SK-N-SH treated with all-trans-retinoic acid at 6 μM for 48 hours (cell line): Measurements from ENCODE around the gene NDOR1.

Source experiments
- ATAC-seq: fragments of 200-7000 bp; cut with Tn5 transposase; 3 replicates; pipeline ENCODE4 v1.9.1; 2020; ENCODE audit warnings: mild to moderate bottlenecking, moderate library complexity
- BACH2 ChIP-seq: fragments of 250-450 bp; sonication (Bioruptor Pico); IDR thresholded peaks from 2 replicates; pipeline ENCODE4 v1.9.0; 2021; ENCODE audit warnings: mild to moderate bottlenecking, borderline replicate concordance
- OSR1 ChIP-seq: fragments of 250-450 bp; sonication (Bioruptor Pico); IDR thresholded peaks from 2 replicates; pipeline ENCODE4 v1.8.0; 2022; ENCODE audit warnings: moderate library complexity, mild to moderate bottlenecking, inconsistent platforms
- PPARA ChIP-seq: fragments of 250-450 bp; sonication (Bioruptor Pico); IDR thresholded peaks from 2 replicates; pipeline ENCODE4 v1.5.0; 2020; ENCODE audit warnings: mild to moderate bottlenecking, borderline replicate concordance
- RARB ChIP-seq: fragments of 250-450 bp; sonication (Bioruptor Pico); IDR thresholded peaks from 2 replicates; pipeline ENCODE4 v1.8.0; 2021; ENCODE audit warnings: mild to moderate bottlenecking, moderate library complexity
- TCF4 ChIP-seq: fragments of 250-450 bp; sonication (Bioruptor Pico); IDR thresholded peaks from 2 replicates; pipeline ENCODE4 v1.8.0; 2021; ENCODE audit warnings: mild to moderate bottlenecking, moderate library complexity, borderline replicate concordance
- TOX ChIP-seq: fragments of 250-450 bp; sonication (Bioruptor Pico); IDR thresholded peaks from 2 replicates; pipeline ENCODE4 v1.8.0; 2021; ENCODE audit warnings: mild to moderate bottlenecking, moderate library complexity, borderline replicate concordance
- ZC3H10 ChIP-seq: fragments of 250-450 bp; sonication (Bioruptor Pico); IDR thresholded peaks from 2 replicates; pipeline ENCODE4 v1.5.1; 2021; ENCODE audit warnings: mild to moderate bottlenecking, moderate library complexity
- ZFP3 ChIP-seq: fragments of 250-450 bp; sonication (Bioruptor Pico); IDR thresholded peaks from 2 replicates; pipeline ENCODE4 v1.5.0; 2020; ENCODE audit warnings: mild to moderate bottlenecking, moderate library complexity
- ZNF70 ChIP-seq: fragments of 450-650 bp; formaldehyde crosslinking; IDR thresholded peaks from 2 replicates; pipeline ENCODE4 v1.5.0; 2020; ENCODE audit warnings: mild to moderate bottlenecking, moderate library complexity
- ZNF8 ChIP-seq: fragments of 450-650 bp; formaldehyde crosslinking; IDR thresholded peaks from 2 replicates; pipeline ENCODE4 v1.5.0; 2020; ENCODE audit warnings: mild to moderate bottlenecking, moderate library complexity
- TF ChIP-seq, protein P1 (sequence below): fragments of 250-450 bp; sonication (Bioruptor Pico); IDR thresholded peaks from 2 replicates; pipeline ENCODE4 v1.8.0; 2021; ENCODE audit warnings: low read depth, mild to moderate bottlenecking, moderate library complexity, borderline replicate concordance
- TF ChIP-seq, protein P2 (sequence below): fragments of 250-450 bp; sonication (Bioruptor Pico); IDR thresholded peaks from 2 replicates; pipeline ENCODE4 v1.5.1; 2020; ENCODE audit warnings: low read depth, mild to moderate bottlenecking, moderate library complexity
- TF ChIP-seq, protein P3 (sequence below): fragments of 250-450 bp; sonication (Bioruptor Pico); IDR thresholded peaks from 2 replicates; pipeline ENCODE4 v1.8.0; 2020; ENCODE audit warnings: mild to moderate bottlenecking, moderate library complexity, borderline replicate concordance
- TF ChIP-seq, protein P4 (sequence below): fragments of 250-450 bp; sonication (Bioruptor Pico); IDR thresholded peaks from 2 replicates; pipeline ENCODE4 v1.5.0; 2020; ENCODE audit warnings: mild to moderate bottlenecking, moderate library complexity

The NDOR1 gene

DNA sequence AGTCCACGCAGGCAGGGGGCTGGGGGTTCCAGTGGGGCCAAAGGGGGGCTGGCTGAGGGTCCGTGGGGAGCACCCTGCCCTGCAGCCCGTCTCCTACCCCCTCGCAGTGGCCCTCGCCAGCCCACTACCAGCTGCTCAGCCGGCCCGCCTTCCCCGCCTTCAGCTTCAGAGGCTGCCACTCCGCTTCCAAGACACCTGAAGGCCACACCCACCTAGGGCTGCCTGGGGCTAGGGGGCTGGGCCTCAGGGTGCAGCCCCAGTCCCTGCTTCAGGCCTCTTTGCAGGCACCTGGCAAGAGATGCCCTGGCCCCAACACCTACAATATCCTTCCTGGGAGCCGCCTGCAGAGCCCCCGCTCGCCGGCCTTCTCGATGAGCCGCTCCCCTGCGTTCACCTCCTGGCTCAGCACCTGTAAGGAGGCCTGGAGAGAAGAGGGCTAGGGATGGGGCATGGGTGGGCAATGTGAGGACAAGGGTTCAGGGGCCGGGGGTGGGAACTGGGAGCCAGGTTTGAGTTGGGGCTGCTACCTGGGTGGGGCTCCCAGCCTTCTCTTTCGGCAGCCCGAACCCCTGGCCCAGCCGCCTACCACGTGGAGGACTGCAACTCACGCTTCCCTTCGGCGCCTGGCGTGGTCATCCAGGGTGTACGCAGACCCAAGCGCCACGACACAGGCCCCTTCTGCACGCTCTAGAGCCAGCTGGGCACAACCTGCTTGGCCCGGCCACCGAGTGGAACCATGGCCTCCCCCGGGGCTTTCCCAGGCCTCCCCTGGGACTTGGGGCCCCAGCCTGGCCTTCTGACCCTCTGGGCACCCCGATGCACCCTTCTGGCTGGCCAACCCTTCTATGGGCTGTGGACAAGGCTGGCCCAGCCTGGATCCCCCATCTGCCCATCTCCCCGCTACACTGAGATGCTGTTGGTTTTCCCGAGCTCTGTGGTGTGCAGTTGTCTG, 47.3 kb downstream of the NDOR1 start:
- ATAC-seq = no peak
- TF ChIP-seq, protein P1, sequence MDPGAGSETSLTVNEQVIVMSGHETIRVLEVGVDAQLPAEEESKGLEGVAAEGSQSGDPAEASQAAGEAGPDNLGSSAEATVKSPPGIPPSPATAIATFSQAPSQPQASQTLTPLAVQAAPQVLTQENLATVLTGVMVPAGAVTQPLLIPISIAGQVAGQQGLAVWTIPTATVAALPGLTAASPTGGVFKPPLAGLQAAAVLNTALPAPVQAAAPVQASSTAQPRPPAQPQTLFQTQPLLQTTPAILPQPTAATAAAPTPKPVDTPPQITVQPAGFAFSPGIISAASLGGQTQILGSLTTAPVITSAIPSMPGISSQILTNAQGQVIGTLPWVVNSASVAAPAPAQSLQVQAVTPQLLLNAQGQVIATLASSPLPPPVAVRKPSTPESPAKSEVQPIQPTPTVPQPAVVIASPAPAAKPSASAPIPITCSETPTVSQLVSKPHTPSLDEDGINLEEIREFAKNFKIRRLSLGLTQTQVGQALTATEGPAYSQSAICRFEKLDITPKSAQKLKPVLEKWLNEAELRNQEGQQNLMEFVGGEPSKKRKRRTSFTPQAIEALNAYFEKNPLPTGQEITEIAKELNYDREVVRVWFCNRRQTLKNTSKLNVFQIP (CRISPR knock-in tag) = no peak
- TF ChIP-seq TOX (CRISPR knock-in tag) (no peak), PPARA (CRISPR knock-in tag) (no peak), ZNF8 (no peak), ZNF70 (no peak), ZFP3 (CRISPR knock-in tag) (no peak), BACH2 (CRISPR knock-in tag) (no peak), OSR1 (CRISPR knock-in tag) (no peak), TCF4 (no peak), ZC3H10 (CRISPR knock-in tag) (no peak), RARB (CRISPR knock-in tag) (no peak)
- TF ChIP-seq, protein P2, sequence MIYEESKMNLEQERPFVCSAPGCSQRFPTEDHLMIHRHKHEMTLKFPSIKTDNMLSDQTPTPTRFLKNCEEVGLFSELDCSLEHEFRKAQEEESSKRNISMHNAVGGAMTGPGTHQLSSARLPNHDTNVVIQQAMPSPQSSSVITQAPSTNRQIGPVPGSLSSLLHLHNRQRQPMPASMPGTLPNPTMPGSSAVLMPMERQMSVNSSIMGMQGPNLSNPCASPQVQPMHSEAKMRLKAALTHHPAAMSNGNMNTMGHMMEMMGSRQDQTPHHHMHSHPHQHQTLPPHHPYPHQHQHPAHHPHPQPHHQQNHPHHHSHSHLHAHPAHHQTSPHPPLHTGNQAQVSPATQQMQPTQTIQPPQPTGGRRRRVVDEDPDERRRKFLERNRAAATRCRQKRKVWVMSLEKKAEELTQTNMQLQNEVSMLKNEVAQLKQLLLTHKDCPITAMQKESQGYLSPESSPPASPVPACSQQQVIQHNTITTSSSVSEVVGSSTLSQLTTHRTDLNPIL (CRISPR knock-in tag) = no peak
- TF ChIP-seq, protein P3, sequence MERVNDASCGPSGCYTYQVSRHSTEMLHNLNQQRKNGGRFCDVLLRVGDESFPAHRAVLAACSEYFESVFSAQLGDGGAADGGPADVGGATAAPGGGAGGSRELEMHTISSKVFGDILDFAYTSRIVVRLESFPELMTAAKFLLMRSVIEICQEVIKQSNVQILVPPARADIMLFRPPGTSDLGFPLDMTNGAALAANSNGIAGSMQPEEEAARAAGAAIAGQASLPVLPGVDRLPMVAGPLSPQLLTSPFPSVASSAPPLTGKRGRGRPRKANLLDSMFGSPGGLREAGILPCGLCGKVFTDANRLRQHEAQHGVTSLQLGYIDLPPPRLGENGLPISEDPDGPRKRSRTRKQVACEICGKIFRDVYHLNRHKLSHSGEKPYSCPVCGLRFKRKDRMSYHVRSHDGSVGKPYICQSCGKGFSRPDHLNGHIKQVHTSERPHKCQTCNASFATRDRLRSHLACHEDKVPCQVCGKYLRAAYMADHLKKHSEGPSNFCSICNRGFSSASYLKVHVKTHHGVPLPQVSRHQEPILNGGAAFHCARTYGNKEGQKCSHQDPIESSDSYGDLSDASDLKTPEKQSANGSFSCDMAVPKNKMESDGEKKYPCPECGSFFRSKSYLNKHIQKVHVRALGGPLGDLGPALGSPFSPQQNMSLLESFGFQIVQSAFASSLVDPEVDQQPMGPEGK (CRISPR knock-in tag) = no peak

DNA sequence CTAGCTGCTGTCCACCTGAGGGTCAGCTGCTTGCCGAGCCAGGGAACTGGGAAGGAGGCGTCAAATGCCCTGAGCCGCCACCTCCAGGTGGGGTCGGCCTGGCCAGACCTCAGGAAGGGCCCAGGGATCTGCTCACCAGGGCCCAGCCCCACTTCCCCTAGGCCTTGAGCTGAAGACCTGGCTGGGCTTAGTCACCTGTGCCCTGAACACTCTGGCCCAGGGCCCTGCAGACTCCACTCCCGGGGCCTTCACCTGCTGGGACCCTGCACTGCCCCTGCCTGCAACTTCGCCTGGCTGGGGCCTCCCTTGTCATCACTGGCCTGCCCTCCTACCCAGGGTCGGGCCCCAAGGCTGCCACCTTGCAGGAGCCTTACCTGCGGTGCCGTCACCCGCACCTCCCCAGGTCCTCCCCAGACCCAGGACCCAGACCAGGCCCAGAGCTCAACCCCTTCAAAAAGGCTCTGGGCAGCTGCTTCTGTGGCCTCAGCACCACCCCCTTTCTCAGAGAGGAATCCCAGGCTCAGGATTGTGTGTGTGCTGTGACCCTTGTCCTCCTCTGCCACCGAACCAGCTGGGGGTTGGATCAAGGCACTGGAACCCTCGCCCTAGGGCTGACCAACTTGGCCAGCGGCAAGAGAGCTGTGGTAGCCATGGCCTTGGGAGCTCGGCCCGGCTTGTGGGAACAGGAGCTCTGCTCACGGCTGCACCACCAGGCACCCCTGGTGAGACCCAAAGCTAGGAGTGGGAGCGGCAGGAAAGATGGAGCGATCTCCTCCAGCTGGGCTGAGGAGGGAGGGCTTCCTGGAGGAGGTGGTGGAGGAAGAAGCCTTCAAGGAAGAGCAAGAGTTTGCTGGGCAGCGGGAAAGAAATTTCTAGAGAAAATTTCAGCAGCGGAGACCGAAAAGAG, 48.5 kb downstream of the NDOR1 start:
- peak; percentile 97 for TF ChIP-seq ZFP3 (CRISPR knock-in tag)
- TF ChIP-seq, protein P4, sequence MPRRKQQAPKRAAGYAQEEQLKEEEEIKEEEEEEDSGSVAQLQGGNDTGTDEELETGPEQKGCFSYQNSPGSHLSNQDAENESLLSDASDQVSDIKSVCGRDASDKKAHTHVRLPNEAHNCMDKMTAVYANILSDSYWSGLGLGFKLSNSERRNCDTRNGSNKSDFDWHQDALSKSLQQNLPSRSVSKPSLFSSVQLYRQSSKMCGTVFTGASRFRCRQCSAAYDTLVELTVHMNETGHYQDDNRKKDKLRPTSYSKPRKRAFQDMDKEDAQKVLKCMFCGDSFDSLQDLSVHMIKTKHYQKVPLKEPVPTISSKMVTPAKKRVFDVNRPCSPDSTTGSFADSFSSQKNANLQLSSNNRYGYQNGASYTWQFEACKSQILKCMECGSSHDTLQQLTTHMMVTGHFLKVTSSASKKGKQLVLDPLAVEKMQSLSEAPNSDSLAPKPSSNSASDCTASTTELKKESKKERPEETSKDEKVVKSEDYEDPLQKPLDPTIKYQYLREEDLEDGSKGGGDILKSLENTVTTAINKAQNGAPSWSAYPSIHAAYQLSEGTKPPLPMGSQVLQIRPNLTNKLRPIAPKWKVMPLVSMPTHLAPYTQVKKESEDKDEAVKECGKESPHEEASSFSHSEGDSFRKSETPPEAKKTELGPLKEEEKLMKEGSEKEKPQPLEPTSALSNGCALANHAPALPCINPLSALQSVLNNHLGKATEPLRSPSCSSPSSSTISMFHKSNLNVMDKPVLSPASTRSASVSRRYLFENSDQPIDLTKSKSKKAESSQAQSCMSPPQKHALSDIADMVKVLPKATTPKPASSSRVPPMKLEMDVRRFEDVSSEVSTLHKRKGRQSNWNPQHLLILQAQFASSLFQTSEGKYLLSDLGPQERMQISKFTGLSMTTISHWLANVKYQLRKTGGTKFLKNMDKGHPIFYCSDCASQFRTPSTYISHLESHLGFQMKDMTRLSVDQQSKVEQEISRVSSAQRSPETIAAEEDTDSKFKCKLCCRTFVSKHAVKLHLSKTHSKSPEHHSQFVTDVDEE = no peak
- peak; percentile 8 for ATAC-seq

DNA sequence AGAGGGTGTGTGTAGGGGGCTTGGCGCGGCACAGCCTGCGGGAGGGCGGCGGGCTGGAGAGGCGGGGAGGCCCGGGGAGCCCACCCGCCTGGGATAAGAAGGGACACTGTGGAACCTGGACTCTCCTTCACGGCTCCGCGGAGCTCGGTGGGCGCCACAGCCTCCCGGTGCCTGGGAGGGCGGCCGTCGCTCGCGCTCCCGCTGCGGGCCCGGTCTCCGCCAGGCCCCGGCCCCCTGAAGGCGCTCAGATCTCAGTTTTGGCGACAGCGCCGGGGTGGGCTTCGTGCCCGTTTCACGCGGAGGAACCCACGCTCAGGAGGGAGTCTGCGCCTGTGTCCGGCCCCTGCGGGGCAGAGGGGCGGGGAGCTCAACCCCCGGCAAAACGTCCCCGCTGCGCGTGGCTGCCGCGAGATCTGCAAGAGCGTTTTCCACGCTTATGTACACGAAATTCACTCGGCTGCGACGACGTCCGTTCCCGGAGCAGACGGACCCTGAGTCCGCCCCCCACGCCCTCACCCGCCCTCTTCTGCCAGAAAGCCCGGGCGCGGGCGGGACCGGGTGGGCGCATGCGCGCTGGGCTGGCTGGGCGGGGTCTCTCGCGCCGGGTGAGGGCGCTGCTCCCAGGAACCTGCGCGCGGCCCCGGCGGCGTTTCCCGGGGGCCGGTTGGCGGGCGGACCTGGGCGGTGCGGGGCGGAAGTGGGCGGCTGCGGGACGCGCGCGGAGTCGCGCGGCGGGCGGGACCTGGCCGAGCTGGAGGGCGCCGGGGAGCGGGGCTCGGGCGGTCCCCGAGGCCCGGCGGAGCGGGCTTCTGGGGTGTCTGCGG, 49.3 kb downstream of the NDOR1 start, which contains the start of gene NELFB:
Gene NELFB (plus strand): TSS at position 704 of the 824 bp plus-strand sequence.
- 0 out of 2 replicates have a peak, but pooled peaks have one; percentile 15 for TF ChIP-seq ZC3H10 (CRISPR knock-in tag)
- TF ChIP-seq, protein P4 = no peak
- TF ChIP-seq, protein P3 (CRISPR knock-in tag) = no peak
- peak; percentile 83 for ATAC-seq
